Activated CD4-positive, alpha-beta T cell treated with anti-CD3 and anti-CD28 coated beads for 24 hours (primary cell): Measurements from ENCODE around the gene VAT1.
"Not testable (repeated sequence)": the region's sequence is repeated elsewhere in the genome, so short reads cannot be mapped to it uniquely, and the experiment has no call there.

Source experiments
- DNase-seq, 2 donors: peaks; one replicate each; pipeline ENCODE4 v3.0.0-alpha.2; 2020; ENCODE audit warnings: low read depth in 2 of 2

The VAT1 gene

DNA sequence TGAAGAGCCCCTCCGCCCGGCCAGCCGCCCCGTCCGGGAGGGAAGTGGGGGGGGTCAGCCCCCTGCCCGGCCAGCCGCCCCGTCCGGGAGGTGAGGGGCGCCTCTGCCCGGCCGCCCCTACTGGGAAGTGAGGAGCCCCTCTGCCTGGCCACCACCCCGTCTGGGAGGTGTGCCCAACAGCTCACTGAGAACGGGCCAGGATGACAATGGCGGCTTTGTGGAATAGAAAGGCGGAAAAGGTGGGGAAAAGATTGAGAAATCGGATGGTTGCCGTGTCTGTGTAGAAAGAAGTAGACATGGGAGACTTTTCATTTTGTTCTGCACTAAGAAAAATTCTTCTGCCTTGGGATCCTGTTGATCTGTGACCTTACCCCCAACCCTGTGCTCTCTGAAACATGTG lies 48.9 kb downstream of the VAT1 start:
- DNase-seq, result not testable (repeated sequence)

GRCh38 chr17:42971589-42971988 lies 50.6 kb downstream of the VAT1 start:
- DNase-seq, result no peak

- DNase-seq, result no peak
Measured at GRCh38 chr17:42969001-42969581, 53.1 kb downstream of the VAT1 start.

DNA sequence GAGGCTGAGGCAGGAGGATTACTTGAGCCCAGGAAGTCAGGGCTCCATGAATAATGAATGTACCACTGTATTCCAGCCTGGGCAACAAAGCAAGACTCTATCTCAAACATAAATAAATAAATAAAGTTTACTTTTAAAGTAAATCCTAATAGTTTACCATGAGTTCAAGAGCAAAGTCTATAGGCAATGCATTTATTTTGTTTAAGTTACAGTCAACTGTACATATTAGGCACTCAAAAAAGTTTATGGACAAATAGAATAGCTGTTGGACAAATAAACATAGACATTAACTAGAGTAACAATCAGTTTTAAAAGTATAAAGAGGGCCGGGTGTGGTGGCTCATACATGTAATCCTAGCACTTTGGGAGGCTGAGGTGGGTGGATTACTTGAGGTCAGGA lies 54.3 kb downstream of the VAT1 start:
- no peak for DNase-seq
